Measurements from ENCODE around the gene PTGES3L. TPM values are rescaled to one million over a fixed set of nuclear protein-coding genes. Genes with fewer than 3 reads are reported as not detected.

The PTGES3L gene
- total and polyA plus RNA-seq, 2 experiments from 2014 or later = 2.3 to 2.5 TPM

GRCh38 chr17:43025290-43025657, 45.4 kb upstream of the PTGES3L start:
- Histone ChIP-seq H3K27ac (ENCODE audit: low read depth) (no peak overlapping the region), H3K36me3 (ENCODE audit: insufficient read depth) (no peaks in the 10 kb centered on the region), H3K4me2 (peak overlapping the region; percentile 93), H2AFZ (0 out of 2 replicates have a peak overlapping the region, but pooled peaks have one; percentile 43), H3K4me3 (peak overlapping the region; percentile 98), H3K79me2 (replicated peaks; ENCODE audit: insufficient read depth) (peaks cover 24% of the 10 kb centered on the region), H4K20me1 (replicated peaks; ENCODE audit: insufficient read depth) (no peaks in the 10 kb centered on the region), H3F3A (replicated peaks; ENCODE audit: low read depth) (peaks cover 19% of the 10 kb centered on the region; the same call in 1 of the 2 replicates), H3K9me2 (ENCODE audit: insufficient read depth) (no peaks in the 10 kb centered on the region), H3K27me3 (ENCODE audit: insufficient read depth) (no peaks in the 10 kb centered on the region), H3K4me1 (ENCODE audit: insufficient read depth) (peaks cover 32% of the 10 kb centered on the region)
- Mint-ChIP-seq H3K4me3 (peak overlapping the region; percentile 91), H3K27me3 (ENCODE audit: insufficient read depth, low read depth, poor library complexity) (peaks cover 28% of the 10 kb centered on the region), H3K27ac (peak overlapping the region; percentile 61; the same call in 1 of the 2 replicates), H3K9me3 (no peaks in the 10 kb centered on the region), H3K36me3 (ENCODE audit: low read depth) (peaks cover 18% of the 10 kb centered on the region), H3K4me1 (peaks cover 33% of the 10 kb centered on the region)
- TF ChIP-seq STAT1 (IDR thresholded peaks at IDR 0.05; ENCODE audit: unreplicated experiment) = no peak
- no peak for TF ChIP-seq CREB1 (CRISPR knock-in tag; IDR thresholded peaks at IDR 0.05; ENCODE audit: low read depth)
- no peak for TF ChIP-seq ZNF331 (CRISPR knock-in tag; IDR thresholded peaks at IDR 0.05; ENCODE audit: low read depth)
- TF ChIP-seq REST (IDR thresholded peaks at IDR 0.05; ENCODE audit: unreplicated experiment) = no peak
- TF ChIP-seq JUNB (IDR thresholded peaks at IDR 0.05; ENCODE audit: unreplicated experiment) = no peak
- no peak for TF ChIP-seq NANOG (IDR thresholded peaks at IDR 0.05; ENCODE audit: borderline replicate concordance)
- TF ChIP-seq ETS1 (IDR thresholded peaks at IDR 0.05) = no peak
- TF ChIP-seq ZNF114 (CRISPR knock-in tag; IDR thresholded peaks at IDR 0.05) = no peak
- TF ChIP-seq POLR2AphosphoS5 (IDR thresholded peaks at IDR 0.05; ENCODE audit: low read depth) = no peak; the same call in 1 of the 2 replicates
- no peak for TF ChIP-seq EZH2phosphoT487 (IDR thresholded peaks at IDR 0.05; ENCODE audit: unreplicated experiment)
- no peak for TF ChIP-seq EZH2 (IDR thresholded peaks at IDR 0.05; ENCODE audit: low read depth, unreplicated experiment)
- no peak for TF ChIP-seq ZNF462 (CRISPR knock-in tag; IDR thresholded peaks at IDR 0.05)
- DNase-seq (ENCODE audit: low spot score) (peak; percentile 75), ATAC-seq (no peak; the same call in 2 of the 3 replicates)
